Omental fat pad (tissue), 4 donors: ENCODE measurements around the gene UCK2. TPM values are rescaled to one million over a fixed set of nuclear protein-coding genes. Genes with fewer than 3 reads are reported as not detected.

Experiments used
- ATAC-seq: fragments of 150-250 bp; one replicate; pipeline ENCODE4 v1.9.1; 2016; ENCODE audit warnings: mild to moderate bottlenecking, moderate library complexity; ENCODE audit not compliant: low FRiP score
- DNase-seq: peaks from one replicate; pipeline ENCODE4 v3.0.0-alpha.2; 2019; ENCODE audit warnings: low spot score
- CTCF ChIP-seq, 3 donors: fragments of 450-650 bp; IDR thresholded peaks; one replicate each; pipeline ENCODE4 v1.5.1; 2016 to 2017; ENCODE audit warnings: antibody characterized with exemption in 3 of 3, mild to moderate bottlenecking in 3 of 3, moderate library complexity in 2 of 3
- total RNA-seq, 4 donors: library from RNA; depleted of rRNA; stranded (reverse); fragments of >200 nt; gene quantifications; one replicate each; pipeline ENCODE4 v1.1.0, GENCODE V29; 2016

The UCK2 gene
- total RNA-seq, 4 donors from 2014 or later, result 19.3 to 93.9 (median 22.3) TPM

GRCh38 chr1:165854101-165854845, 26.9 kb downstream of the UCK2 start:
- TF ChIP-seq CTCF (IDR thresholded peaks at IDR 0.05), result no peak
- DNase-seq (no peak), ATAC-seq (no peak)

GRCh38 chr1:165855010-165855838, 27.8 kb downstream of the UCK2 start:
- TF ChIP-seq CTCF (IDR thresholded peaks at IDR 0.05), result no peak
- ATAC-seq, result no peak
- DNase-seq, result no peak

- ATAC-seq (no peak), DNase-seq (no peak)
- no peak for TF ChIP-seq CTCF (IDR thresholded peaks at IDR 0.05)
These were observed 28.6 kb downstream of the UCK2 start for GRCh38 chr1:165856021-165856420.

GRCh38 chr1:165856606-165857005, 29.2 kb downstream of the UCK2 start:
- DNase-seq (no peak), ATAC-seq (no peak)
- TF ChIP-seq CTCF (IDR thresholded peaks at IDR 0.05), result no peak

- ATAC-seq, result no peak
- TF ChIP-seq CTCF (IDR thresholded peaks at IDR 0.05), result no peak
- no peak for DNase-seq
These were observed 29.8 kb downstream of the UCK2 start for GRCh38 chr1:165857046-165857801.

GRCh38 chr1:165858364-165858823, 31.0 kb downstream of the UCK2 start:
- DNase-seq (no peak), ATAC-seq (no peak)
- TF ChIP-seq CTCF (IDR thresholded peaks at IDR 0.05), result no peak
